ENCODE results near the gene GRB14. TPM values are rescaled to one million over a fixed set of nuclear protein-coding genes. Genes with fewer than 3 reads are reported as not detected.

The GRB14 gene
- total RNA-seq, 1 donor from 2014 or later: 13.6 TPM

DNA sequence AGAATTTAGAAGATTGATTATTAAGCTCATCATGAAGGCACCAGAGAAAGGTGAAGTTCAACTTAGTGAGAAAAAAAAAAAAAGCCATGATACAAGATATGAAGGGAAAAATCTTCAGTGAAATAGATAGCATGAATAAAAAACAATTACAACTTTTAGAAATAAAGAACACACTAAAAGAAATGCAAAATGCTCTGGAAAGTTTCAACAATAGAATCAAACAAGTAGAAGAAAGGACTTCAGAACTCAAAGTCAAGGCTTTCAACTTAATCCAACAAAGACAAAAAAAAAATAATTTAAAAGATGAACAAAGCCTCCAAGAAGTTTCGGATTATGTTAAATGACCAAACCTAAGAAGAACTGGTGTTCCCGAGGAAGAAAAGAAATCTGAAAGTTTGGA lies 105.5 kb downstream of the GRB14 start:
- Mint-ChIP-seq H3K27me3 (ENCODE audit: low read depth) (no peaks in the 10 kb centered on the region), H3K4me3 (no peak overlapping the region), H3K9me3 (peaks cover 66% of the 10 kb centered on the region), H3K27ac (no peak overlapping the region), H3K36me3 (peaks cover 69% of the 10 kb centered on the region), H3K4me1 (peaks cover 8% of the 10 kb centered on the region)
- no peak for DNase-seq (ENCODE audit: low spot score in 2 of 2, unreplicated experiment in 2 of 2)
- TF ChIP-seq, protein P1, sequence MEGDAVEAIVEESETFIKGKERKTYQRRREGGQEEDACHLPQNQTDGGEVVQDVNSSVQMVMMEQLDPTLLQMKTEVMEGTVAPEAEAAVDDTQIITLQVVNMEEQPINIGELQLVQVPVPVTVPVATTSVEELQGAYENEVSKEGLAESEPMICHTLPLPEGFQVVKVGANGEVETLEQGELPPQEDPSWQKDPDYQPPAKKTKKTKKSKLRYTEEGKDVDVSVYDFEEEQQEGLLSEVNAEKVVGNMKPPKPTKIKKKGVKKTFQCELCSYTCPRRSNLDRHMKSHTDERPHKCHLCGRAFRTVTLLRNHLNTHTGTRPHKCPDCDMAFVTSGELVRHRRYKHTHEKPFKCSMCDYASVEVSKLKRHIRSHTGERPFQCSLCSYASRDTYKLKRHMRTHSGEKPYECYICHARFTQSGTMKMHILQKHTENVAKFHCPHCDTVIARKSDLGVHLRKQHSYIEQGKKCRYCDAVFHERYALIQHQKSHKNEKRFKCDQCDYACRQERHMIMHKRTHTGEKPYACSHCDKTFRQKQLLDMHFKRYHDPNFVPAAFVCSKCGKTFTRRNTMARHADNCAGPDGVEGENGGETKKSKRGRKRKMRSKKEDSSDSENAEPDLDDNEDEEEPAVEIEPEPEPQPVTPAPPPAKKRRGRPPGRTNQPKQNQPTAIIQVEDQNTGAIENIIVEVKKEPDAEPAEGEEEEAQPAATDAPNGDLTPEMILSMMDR (IDR thresholded peaks at IDR 0.05; ENCODE audit: unreplicated experiment): no peak

DNA sequence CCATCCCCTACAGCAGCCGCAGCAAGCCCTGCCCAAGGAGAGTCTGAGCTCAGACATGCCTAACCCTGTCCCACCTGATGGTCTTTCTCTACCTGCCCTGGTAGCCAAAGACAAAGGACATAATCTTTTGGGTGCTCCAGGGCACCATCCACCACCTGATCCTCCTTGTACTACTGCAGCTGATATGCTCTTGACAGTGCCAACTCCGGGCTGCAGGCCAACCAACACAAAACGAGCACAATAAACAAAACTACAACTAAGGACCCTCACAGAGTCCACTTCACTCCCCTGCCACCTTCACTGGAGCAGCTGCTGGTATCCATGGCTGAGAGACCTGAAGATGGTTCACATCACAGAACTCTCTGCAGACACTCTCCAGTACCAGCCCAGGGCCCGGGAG lies 106.3 kb downstream of the GRB14 start:
- H3K4me3 Mint-ChIP-seq: no peak overlapping the region
- peaks cover 62% of the 10 kb centered on the region for H3K36me3 Mint-ChIP-seq

GRCh38 chr2:164514491-164514890 lies 106.8 kb downstream of the GRB14 start:
- H3K27ac Mint-ChIP-seq: no peak overlapping the region
- no peak for DNase-seq (ENCODE audit: low spot score in 2 of 2, unreplicated experiment in 2 of 2)
- no peaks in the 10 kb centered on the region for H3K27me3 Mint-ChIP-seq (ENCODE audit: low read depth)
- H3K36me3 Mint-ChIP-seq: peaks cover 58% of the 10 kb centered on the region
- peaks cover 8% of the 10 kb centered on the region for H3K4me1 Mint-ChIP-seq
- TF ChIP-seq, protein P1 (IDR thresholded peaks at IDR 0.05; ENCODE audit: unreplicated experiment): no peak
- H3K4me3 Mint-ChIP-seq: no peak overlapping the region
- H3K9me3 Mint-ChIP-seq: peaks cover 55% of the 10 kb centered on the region

More for the DNA sequence above, 106.3 kb downstream of the GRB14 start:
- no peak for DNase-seq (ENCODE audit: low spot score in 2 of 2, unreplicated experiment in 2 of 2)
- H3K27me3 Mint-ChIP-seq (ENCODE audit: low read depth): no peaks in the 10 kb centered on the region
- TF ChIP-seq, protein P1 (IDR thresholded peaks at IDR 0.05; ENCODE audit: unreplicated experiment): no peak
- peaks cover 8% of the 10 kb centered on the region for H3K4me1 Mint-ChIP-seq
- no peak overlapping the region for H3K27ac Mint-ChIP-seq
- peaks cover 59% of the 10 kb centered on the region for H3K9me3 Mint-ChIP-seq

- peaks cover 8% of the 10 kb centered on the region for H3K4me1 Mint-ChIP-seq
- peaks cover 39% of the 10 kb centered on the region for H3K9me3 Mint-ChIP-seq
- peaks cover 43% of the 10 kb centered on the region for H3K36me3 Mint-ChIP-seq
- H3K27ac Mint-ChIP-seq: no peak overlapping the region
- no peak for DNase-seq (ENCODE audit: low spot score in 2 of 2, unreplicated experiment in 2 of 2)
- H3K27me3 Mint-ChIP-seq (ENCODE audit: low read depth): no peaks in the 10 kb centered on the region
- no peak overlapping the region for H3K4me3 Mint-ChIP-seq
- TF ChIP-seq, protein P1 (IDR thresholded peaks at IDR 0.05; ENCODE audit: unreplicated experiment): no peak
These were observed 108.4 kb downstream of the GRB14 start for GRCh38 chr2:164512871-164513270.

DNA sequence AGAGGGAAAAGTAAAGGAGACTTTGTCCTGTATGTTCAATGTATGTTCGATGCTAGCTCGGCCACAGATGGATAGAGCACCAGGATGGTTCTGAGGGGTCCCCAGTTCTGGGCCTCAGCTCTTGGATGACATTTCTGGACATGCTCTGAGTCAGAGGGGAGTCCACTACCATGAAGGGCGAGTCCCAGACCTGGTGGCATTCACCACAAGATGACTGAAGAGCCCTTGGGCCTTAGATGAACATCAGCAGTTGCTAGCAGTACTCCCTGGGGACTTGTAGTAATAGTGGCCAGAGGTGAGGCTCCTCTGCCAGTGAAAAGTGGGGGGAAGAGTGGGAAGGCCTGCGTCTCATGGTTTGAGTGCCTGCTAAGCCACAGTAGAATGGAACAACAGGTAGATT lies 109.5 kb downstream of the GRB14 start:
- peaks cover 27% of the 10 kb centered on the region for H3K9me3 Mint-ChIP-seq
- no peaks in the 10 kb centered on the region for H3K27me3 Mint-ChIP-seq (ENCODE audit: low read depth)
- H3K27ac Mint-ChIP-seq: no peak overlapping the region
- no peak for DNase-seq (ENCODE audit: low spot score in 2 of 2, unreplicated experiment in 2 of 2)
- TF ChIP-seq, protein P1 (IDR thresholded peaks at IDR 0.05; ENCODE audit: unreplicated experiment): no peak
- peaks cover 33% of the 10 kb centered on the region for H3K36me3 Mint-ChIP-seq
- no peak overlapping the region for H3K4me3 Mint-ChIP-seq
- H3K4me1 Mint-ChIP-seq: peaks cover 8% of the 10 kb centered on the region

GRCh38 chr2:164510895-164511294 lies 110.4 kb downstream of the GRB14 start:
- H3K4me1 Mint-ChIP-seq: peaks cover 8% of the 10 kb centered on the region
- no peak overlapping the region for H3K4me3 Mint-ChIP-seq
- TF ChIP-seq, protein P1 (IDR thresholded peaks at IDR 0.05; ENCODE audit: unreplicated experiment): no peak
- no peak overlapping the region for H3K27ac Mint-ChIP-seq
- H3K36me3 Mint-ChIP-seq: peaks cover 29% of the 10 kb centered on the region
- no peaks in the 10 kb centered on the region for H3K27me3 Mint-ChIP-seq (ENCODE audit: low read depth)
- peaks cover 28% of the 10 kb centered on the region for H3K9me3 Mint-ChIP-seq
- no peak for DNase-seq (ENCODE audit: low spot score in 2 of 2, unreplicated experiment in 2 of 2)

All from mesothelial cell of epicardium (in vitro differentiated cells).